GM12878 (cell line): Measurements from ENCODE around the gene DNAJB8.

Experiments used
- NR2C2 ChIP-seq: IDR thresholded peaks from 2 replicates; pipeline ENCODE4 v1.6.1; 2011; ENCODE audit warnings: borderline replicate concordance, low read depth; ENCODE audit not compliant: control insufficient read depth, insufficient read length
- RFX5 ChIP-seq: IDR thresholded peaks from 2 replicates; pipeline ENCODE4 v1.6.1; 2011; ENCODE audit warnings: low read depth, low read length, improper control_type of control experiment
- SP1 ChIP-seq: IDR thresholded peaks from one replicate; pipeline ENCODE4 v1.6.1; 2011; ENCODE audit warnings: low read depth, low read length
- ZNF274 ChIP-seq: IDR thresholded peaks from one replicate; pipeline ENCODE4 v1.8.0; 2011; ENCODE audit not compliant: insufficient read length, insufficient read depth
- TF ChIP-seq, protein P1 (sequence below), 3 experiments: IDR thresholded peaks in 2 of 3; conservative IDR thresholded peaks in 1 of 3; 2 replicates each; pipeline ENCODE4 v1.5.1; 2011; ENCODE audit warnings: low read depth in 3 of 3, low read length in 3 of 3, mild to moderate bottlenecking in 3 of 3, control low read depth in 2 of 3, moderate library complexity in 2 of 3, inconsistent platforms in 1 of 3, mixed read lengths in 1 of 3; ENCODE audit not compliant: control insufficient read depth in 2 of 3, insufficient read depth in 1 of 3; ENCODE audit errors: extremely low read depth in 1 of 3
- TF ChIP-seq, protein P2 (sequence below): IDR thresholded peaks from 2 replicates; pipeline ENCODE4 v1.6.1; 2011; ENCODE audit warnings: borderline replicate concordance, low read depth, mild to moderate bottlenecking, moderate library complexity, mixed read lengths, low read length; ENCODE audit not compliant: insufficient read depth; ENCODE audit errors: extremely low read length

DNA sequence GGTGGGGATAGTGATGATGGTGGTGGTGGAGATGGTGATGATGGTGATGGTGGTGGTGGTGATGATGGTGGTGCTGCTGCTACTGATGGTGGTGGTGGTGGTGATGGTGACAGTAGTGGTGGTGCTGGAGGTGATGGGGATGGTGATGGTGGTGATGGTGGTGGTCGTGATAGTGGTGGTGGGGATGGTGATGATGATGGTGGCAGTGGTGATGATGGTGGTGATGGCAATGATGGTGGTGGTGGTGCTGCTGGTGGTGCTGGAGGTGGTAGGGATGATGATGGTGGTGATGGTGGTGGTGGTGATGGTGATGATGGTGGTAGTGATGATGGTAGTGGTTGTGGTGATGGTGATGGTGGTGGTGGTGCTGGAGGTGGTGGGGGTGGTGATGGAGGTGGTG, 21.3 kb downstream of the DNAJB8 start:
- TF ChIP-seq SP1: no peak
- TF ChIP-seq, protein P1, sequence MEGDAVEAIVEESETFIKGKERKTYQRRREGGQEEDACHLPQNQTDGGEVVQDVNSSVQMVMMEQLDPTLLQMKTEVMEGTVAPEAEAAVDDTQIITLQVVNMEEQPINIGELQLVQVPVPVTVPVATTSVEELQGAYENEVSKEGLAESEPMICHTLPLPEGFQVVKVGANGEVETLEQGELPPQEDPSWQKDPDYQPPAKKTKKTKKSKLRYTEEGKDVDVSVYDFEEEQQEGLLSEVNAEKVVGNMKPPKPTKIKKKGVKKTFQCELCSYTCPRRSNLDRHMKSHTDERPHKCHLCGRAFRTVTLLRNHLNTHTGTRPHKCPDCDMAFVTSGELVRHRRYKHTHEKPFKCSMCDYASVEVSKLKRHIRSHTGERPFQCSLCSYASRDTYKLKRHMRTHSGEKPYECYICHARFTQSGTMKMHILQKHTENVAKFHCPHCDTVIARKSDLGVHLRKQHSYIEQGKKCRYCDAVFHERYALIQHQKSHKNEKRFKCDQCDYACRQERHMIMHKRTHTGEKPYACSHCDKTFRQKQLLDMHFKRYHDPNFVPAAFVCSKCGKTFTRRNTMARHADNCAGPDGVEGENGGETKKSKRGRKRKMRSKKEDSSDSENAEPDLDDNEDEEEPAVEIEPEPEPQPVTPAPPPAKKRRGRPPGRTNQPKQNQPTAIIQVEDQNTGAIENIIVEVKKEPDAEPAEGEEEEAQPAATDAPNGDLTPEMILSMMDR (IDR thresholded peaks at IDR 0.05 in 2 of 3, conservative IDR thresholded peaks at IDR 0.05 in 1 of 3; ENCODE audit: control insufficient read depth in 2 of 3, extremely low read depth in 1 of 3, insufficient read depth in 1 of 3, low read depth in 3 of 3, low read length in 3 of 3): no peak
- no peak for TF ChIP-seq NR2C2
- no peak for TF ChIP-seq RFX5
- TF ChIP-seq, protein P2, sequence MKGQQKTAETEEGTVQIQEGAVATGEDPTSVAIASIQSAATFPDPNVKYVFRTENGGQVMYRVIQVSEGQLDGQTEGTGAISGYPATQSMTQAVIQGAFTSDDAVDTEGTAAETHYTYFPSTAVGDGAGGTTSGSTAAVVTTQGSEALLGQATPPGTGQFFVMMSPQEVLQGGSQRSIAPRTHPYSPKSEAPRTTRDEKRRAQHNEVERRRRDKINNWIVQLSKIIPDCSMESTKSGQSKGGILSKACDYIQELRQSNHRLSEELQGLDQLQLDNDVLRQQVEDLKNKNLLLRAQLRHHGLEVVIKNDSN: no peak
- TF ChIP-seq ZNF274: no peak
